Mesenchymal stem cell (in vitro differentiated cells and primary cell): ENCODE results near the gene ATRNL1.

Experiments used
- DNase-seq: peaks from one replicate; pipeline ENCODE4 v3.0.0-alpha.2; 2013
- H2AFZ ChIP-seq: one replicate; pipeline ENCODE4 v1.6.1; 2013; ENCODE audit warnings: low read depth, mild to moderate bottlenecking, control low read depth, inconsistent platforms, low read length, moderate library complexity
- H2AK5ac ChIP-seq: 2 replicates; pipeline ENCODE4 v1.6.1; 2013; ENCODE audit warnings: low read length, moderate library complexity, mild to moderate bottlenecking, inconsistent platforms; ENCODE audit not compliant: severe bottlenecking
- H2BK120ac ChIP-seq: one replicate; pipeline ENCODE4 v1.6.1; 2013; ENCODE audit warnings: low read depth, mild to moderate bottlenecking, inconsistent platforms, low read length, moderate library complexity
- H2BK12ac ChIP-seq, 2 experiments: one replicate each; pipeline ENCODE4 v1.6.1; 2013; ENCODE audit warnings: inconsistent platforms in 2 of 2, low read length in 2 of 2, mild to moderate bottlenecking in 2 of 2, moderate library complexity in 2 of 2, control low read depth in 1 of 2
- H2BK15ac ChIP-seq: one replicate; pipeline ENCODE4 v1.6.1; 2013; ENCODE audit warnings: mild to moderate bottlenecking, low read depth, inconsistent platforms; ENCODE audit not compliant: poor library complexity, severe bottlenecking
- H2BK5ac ChIP-seq: 2 replicates; pipeline ENCODE4 v1.6.1; 2013; ENCODE audit warnings: low read depth, mild to moderate bottlenecking, low read length, control low read depth, inconsistent platforms; ENCODE audit not compliant: poor library complexity, severe bottlenecking
- H3K14ac ChIP-seq, 2 experiments: one replicate each; pipeline ENCODE4 v1.6.1; 2013; ENCODE audit warnings: inconsistent platforms in 2 of 2, low read length in 2 of 2, control low read depth in 1 of 2, mild to moderate bottlenecking in 1 of 2, moderate library complexity in 1 of 2
- H3K18ac ChIP-seq, 2 experiments: one replicate each; pipeline ENCODE4 v1.6.1; 2013; ENCODE audit warnings: inconsistent platforms in 2 of 2, low read length in 2 of 2, control low read depth in 1 of 2, low read depth in 1 of 2, mild to moderate bottlenecking in 1 of 2
- H3K23ac ChIP-seq, 2 experiments: one replicate each; pipeline ENCODE4 v1.6.1; 2013; ENCODE audit warnings: inconsistent platforms in 2 of 2, low read length in 2 of 2, mild to moderate bottlenecking in 2 of 2, moderate library complexity in 2 of 2, control low read depth in 1 of 2
- H3K27ac ChIP-seq: 2 replicates; pipeline ENCODE4 v1.5.1; 2013; ENCODE audit warnings: mild to moderate bottlenecking, moderate library complexity, low read length, control low read depth, inconsistent platforms; ENCODE audit not compliant: poor library complexity, severe bottlenecking
- H3K27me3 ChIP-seq, 2 experiments: 2 replicates each; pipeline versions ENCODE4 v1.6.1 to v1.7.0; 2013; ENCODE audit warnings: low read length in 2 of 2, mild to moderate bottlenecking in 2 of 2, moderate library complexity in 2 of 2, control low read depth in 1 of 2, inconsistent platforms in 1 of 2; ENCODE audit not compliant: control insufficient read depth in 1 of 2, insufficient read depth in 1 of 2
- H3K36me3 ChIP-seq, 2 experiments: 2 replicates each; pipeline versions ENCODE4 v1.6.1 to v1.7.0; 2013; ENCODE audit warnings: low read length in 2 of 2, control low read depth in 1 of 2, inconsistent platforms in 1 of 2, low read depth in 1 of 2, mild to moderate bottlenecking in 1 of 2; ENCODE audit not compliant: insufficient read depth in 2 of 2, control insufficient read depth in 1 of 2
- H3K4ac ChIP-seq, 2 experiments: one replicate each; pipeline ENCODE4 v1.6.1; 2013; ENCODE audit warnings: inconsistent platforms in 2 of 2, low read length in 2 of 2, mild to moderate bottlenecking in 2 of 2, moderate library complexity in 2 of 2, control low read depth in 1 of 2, low read depth in 1 of 2
- H3K4me1 ChIP-seq: 2 replicates; pipeline ENCODE4 v1.6.1; 2013; ENCODE audit warnings: low read depth, low read length, control low read depth; ENCODE audit not compliant: control insufficient read depth, insufficient read depth
- H3K4me2 ChIP-seq: 2 replicates; pipeline ENCODE4 v1.6.1; 2013; ENCODE audit warnings: low read length, mild to moderate bottlenecking, inconsistent platforms; ENCODE audit not compliant: poor library complexity, severe bottlenecking
- H3K4me3 ChIP-seq, 2 experiments: 2 replicates each; pipeline versions ENCODE4 v1.5.1 to v1.7.0; 2013; ENCODE audit warnings: low read length in 2 of 2, mild to moderate bottlenecking in 2 of 2, control low read depth in 1 of 2, low read depth in 1 of 2; ENCODE audit not compliant: insufficient read depth in 1 of 2
- H3K79me1 ChIP-seq: replicated peaks from 2 replicates; pipeline ENCODE4 v1.6.1; 2013; ENCODE audit warnings: mild to moderate bottlenecking, control low read depth, low read length, inconsistent platforms; ENCODE audit not compliant: poor library complexity, severe bottlenecking
- H3K9ac ChIP-seq: 2 replicates; pipeline ENCODE4 v1.7.0; 2013; ENCODE audit warnings: mild to moderate bottlenecking, low read length, moderate library complexity
- H3K9me3 ChIP-seq: 2 replicates; pipeline ENCODE4 v1.7.0; 2013; ENCODE audit warnings: mild to moderate bottlenecking, low read length; ENCODE audit not compliant: control insufficient read depth
- H4K8ac ChIP-seq: one replicate; pipeline ENCODE4 v1.6.1; 2013; ENCODE audit warnings: inconsistent platforms, mild to moderate bottlenecking, low read length, moderate library complexity
- H4K91ac ChIP-seq: one replicate; pipeline ENCODE4 v1.6.1; 2013; ENCODE audit warnings: mild to moderate bottlenecking, low read length, inconsistent platforms
- WGBS: methylation state at CpG from one replicate; pipeline ENCODE4 v1.1.7; 2013; ENCODE audit warnings: mixed read lengths; 5-methylcytosine and 5-hydroxymethylcytosine counted together

Gene ATRNL1

DNA sequence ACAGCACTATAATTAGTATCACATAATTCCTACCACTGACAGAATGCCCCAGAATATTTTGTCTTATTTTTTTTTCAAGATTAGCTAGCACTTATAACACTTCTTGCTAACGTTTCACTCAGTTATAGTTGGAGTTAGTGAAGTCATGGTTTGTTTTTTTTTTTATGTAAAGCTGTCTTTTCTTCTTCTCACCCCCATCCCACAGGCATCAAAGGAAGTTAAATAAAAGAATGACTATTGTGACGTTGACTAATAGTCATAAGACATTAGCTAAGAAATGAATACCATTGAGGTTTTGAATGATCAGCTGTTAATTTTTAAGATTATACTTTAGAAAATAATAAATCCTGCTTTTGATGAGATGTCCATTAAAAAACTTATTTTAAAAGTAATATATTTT lies 681.6 kb downstream of the ATRNL1 start:
- H4K8ac ChIP-seq: no peak overlapping the region

GRCh38 chr10:115777646-115778045 lies 684.5 kb downstream of the ATRNL1 start:
- Histone ChIP-seq H2BK15ac (no peak overlapping the region), H3K9ac (no peak overlapping the region), H3K4me3 (no peak overlapping the region), H3K27ac (no peak overlapping the region), H3K4me1 (no peaks in the 10 kb centered on the region), H2BK5ac (no peak overlapping the region), H3K14ac (no peak overlapping the region), H3K27me3 (no peaks in the 10 kb centered on the region), H3K9me3 (no peaks in the 10 kb centered on the region), H2AFZ (no peak overlapping the region), H3K23ac (no peak overlapping the region), H3K18ac (no peak overlapping the region), H4K91ac (no peak overlapping the region), H2AK5ac (no peak overlapping the region), H3K4me2 (no peak overlapping the region), H2BK120ac (no peak overlapping the region), H2BK12ac (no peak overlapping the region), H3K4ac (no peak overlapping the region), H3K79me1 (no peaks in the 10 kb centered on the region), H4K8ac (no peak overlapping the region), H3K36me3 (no peaks in the 10 kb centered on the region)
- DNase-seq: no peak
- 98% methylated on average over 2 of the region's 2 CpGs for WGBS

More for the DNA sequence above, 681.6 kb downstream of the ATRNL1 start:
- H2BK5ac ChIP-seq: no peak overlapping the region
- no peak overlapping the region for H2AFZ ChIP-seq
- no peak overlapping the region for H3K18ac ChIP-seq
- no CpG with 5 or more reads among the region's 2 CpGs for WGBS
- no peak overlapping the region for H3K4me3 ChIP-seq
- H2BK120ac ChIP-seq: no peak overlapping the region
- H3K4me2 ChIP-seq: no peak overlapping the region
- H3K36me3 ChIP-seq: no peaks in the 10 kb centered on the region
- no peak overlapping the region for H3K23ac ChIP-seq
- H4K91ac ChIP-seq: no peak overlapping the region
- DNase-seq: no peak
- H2AK5ac ChIP-seq: no peak overlapping the region
- no peak overlapping the region for H2BK15ac ChIP-seq
- H3K14ac ChIP-seq: no peak overlapping the region
- H2BK12ac ChIP-seq: no peak overlapping the region
- H3K9me3 ChIP-seq: no peaks in the 10 kb centered on the region
- no peaks in the 10 kb centered on the region for H3K27me3 ChIP-seq
- no peaks in the 10 kb centered on the region for H3K79me1 ChIP-seq
- no peaks in the 10 kb centered on the region for H3K4me1 ChIP-seq
- H3K4ac ChIP-seq: no peak overlapping the region
- H3K27ac ChIP-seq: no peak overlapping the region
- no peak overlapping the region for H3K9ac ChIP-seq

DNA sequence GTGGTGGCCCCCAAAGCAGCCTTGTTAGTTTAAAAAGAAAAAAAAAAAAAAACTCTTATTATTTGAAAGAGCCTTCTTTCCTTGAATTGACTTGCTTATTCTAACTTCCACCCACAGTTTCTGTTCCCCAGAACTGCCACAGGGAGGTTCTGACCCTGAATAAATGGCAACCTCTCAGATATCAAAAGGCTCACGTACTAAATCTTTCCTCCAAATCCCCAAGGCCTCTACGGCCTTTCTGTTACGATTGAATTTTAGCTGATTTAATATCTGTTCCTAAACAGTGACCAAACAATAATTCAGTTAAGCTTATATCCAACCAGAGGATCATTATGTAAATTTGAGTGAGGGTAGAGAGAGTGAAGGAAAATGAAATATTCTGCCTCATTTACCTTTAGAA lies 697.1 kb downstream of the ATRNL1 start:
- H3K9me3 ChIP-seq: peaks cover 4% of the 10 kb centered on the region
- no peak overlapping the region for H3K4ac ChIP-seq
- H3K79me1 ChIP-seq: no peaks in the 10 kb centered on the region
- no peak overlapping the region for H2AFZ ChIP-seq
- no peaks in the 10 kb centered on the region for H3K27me3 ChIP-seq
- no peak overlapping the region for H3K18ac ChIP-seq
- DNase-seq: no peak
- no peak overlapping the region for H3K9ac ChIP-seq
- no peak overlapping the region for H3K4me2 ChIP-seq
- no peak overlapping the region for H3K23ac ChIP-seq
- H2BK120ac ChIP-seq: no peak overlapping the region
- no peak overlapping the region for H2BK15ac ChIP-seq
- no peaks in the 10 kb centered on the region for H3K36me3 ChIP-seq
- no peak overlapping the region for H4K8ac ChIP-seq
- no peak overlapping the region for H2AK5ac ChIP-seq
- no peak overlapping the region for H3K14ac ChIP-seq
- no peak overlapping the region for H3K4me3 ChIP-seq
- 67% methylated on average over 1 of the region's 3 CpGs for WGBS
- no peak overlapping the region for H3K27ac ChIP-seq
- no peak overlapping the region for H4K91ac ChIP-seq
- H2BK5ac ChIP-seq: no peak overlapping the region
- H2BK12ac ChIP-seq: no peak overlapping the region
- no peaks in the 10 kb centered on the region for H3K4me1 ChIP-seq

DNA sequence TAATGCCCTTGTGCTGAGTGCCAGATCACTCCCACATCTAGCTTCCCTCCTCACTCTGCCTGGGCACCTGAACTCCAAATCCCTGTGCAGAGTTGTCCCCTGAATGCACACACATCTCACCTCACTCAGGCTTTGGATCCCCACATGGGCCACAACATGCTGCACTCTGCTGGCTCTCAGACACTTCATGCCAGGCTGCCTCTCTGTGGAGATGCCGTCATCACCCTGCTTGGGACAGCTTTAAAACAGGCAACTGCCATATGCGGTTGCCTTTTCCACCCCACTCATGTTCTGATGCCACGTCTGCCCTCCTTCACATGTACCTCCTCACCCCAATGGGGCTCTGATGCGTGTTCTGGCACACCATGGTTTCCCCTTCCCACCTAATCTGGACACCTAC lies 702.8 kb downstream of the ATRNL1 start:
- Histone ChIP-seq H3K23ac (no peak overlapping the region), H3K18ac (no peak overlapping the region), H3K27ac (no peak overlapping the region), H3K27me3 (no peaks in the 10 kb centered on the region), H3K4ac (no peak overlapping the region), H2BK15ac (no peak overlapping the region), H2BK12ac (no peak overlapping the region), H2BK5ac (no peak overlapping the region), H2AK5ac (no peak overlapping the region), H4K91ac (no peak overlapping the region), H3K9ac (no peak overlapping the region), H3K36me3 (no peaks in the 10 kb centered on the region), H3K4me1 (no peaks in the 10 kb centered on the region), H4K8ac (no peak overlapping the region), H3K79me1 (no peaks in the 10 kb centered on the region), H3K14ac (no peak overlapping the region), H2AFZ (no peak overlapping the region), H3K4me2 (no peak overlapping the region), H3K9me3 (peaks cover 8% of the 10 kb centered on the region), H3K4me3 (no peak overlapping the region), H2BK120ac (no peak overlapping the region)
- 84% methylated on average over 4 of the region's 4 CpGs for WGBS
- no peak for DNase-seq
